ENCODE measurements around the gene ABHD16B.

The ABHD16B gene

GRCh38 chr20:63861365-63861934, at the start of gene ABHD16B:
Gene ABHD16B (plus strand): TSS chr20:63861498. CDS start chr20:63861541, 43 bp downstream.
- H3K9me3 ChIP-seq (ENCODE audit: control insufficient read depth, low read length) = no peaks in the 10 kb centered on the region
- H3K4me1 ChIP-seq (ENCODE audit: control insufficient read depth, insufficient read depth, low read length) = peaks cover 20% of the 10 kb centered on the region
- no peak within 1 kb of the TSS for H3K4me3 ChIP-seq (ENCODE audit: low read length)
- no peak for DNase-seq (ENCODE audit: low read depth)
- no peak within 1 kb of the TSS for H3K9ac ChIP-seq (ENCODE audit: low read length)
- no peaks in the 10 kb centered on the region for H3K27me3 ChIP-seq (replicated peaks; ENCODE audit: control insufficient read depth, insufficient read depth, low read length)
- H3K36me3 ChIP-seq (ENCODE audit: control insufficient read depth, insufficient read depth, low read length, severe bottlenecking) = peaks cover 14% of the 10 kb centered on the region

GRCh38 chr20:63814891-63815614, 46.2 kb upstream of the ABHD16B start:
- Histone ChIP-seq H3K9me3 (ENCODE audit: control insufficient read depth, low read length) (no peaks in the 10 kb centered on the region), H3K9ac (ENCODE audit: low read length) (no peak overlapping the region), H3K27me3 (replicated peaks; ENCODE audit: control insufficient read depth, insufficient read depth, low read length) (peaks cover 9% of the 10 kb centered on the region), H3K4me3 (ENCODE audit: low read length) (no peak overlapping the region), H3K36me3 (ENCODE audit: control insufficient read depth, insufficient read depth, low read length, severe bottlenecking) (no peaks in the 10 kb centered on the region), H3K4me1 (ENCODE audit: control insufficient read depth, insufficient read depth, low read length) (no peaks in the 10 kb centered on the region)
- no peak for DNase-seq (ENCODE audit: low read depth)

- H3K27me3 ChIP-seq (replicated peaks; ENCODE audit: control insufficient read depth, insufficient read depth, low read length) = peaks cover 9% of the 10 kb centered on the region
- H3K9me3 ChIP-seq (ENCODE audit: control insufficient read depth, low read length) = no peaks in the 10 kb centered on the region
- no peak for DNase-seq (ENCODE audit: low read depth)
- H3K4me1 ChIP-seq (ENCODE audit: control insufficient read depth, insufficient read depth, low read length) = no peaks in the 10 kb centered on the region
- no peaks in the 10 kb centered on the region for H3K36me3 ChIP-seq (ENCODE audit: control insufficient read depth, insufficient read depth, low read length, severe bottlenecking)
- H3K4me3 ChIP-seq (ENCODE audit: low read length) = no peak overlapping the region
- no peak overlapping the region for H3K9ac ChIP-seq (ENCODE audit: low read length)
These were observed 45.6 kb upstream of the ABHD16B start for GRCh38 chr20:63815615-63816253.

- peaks cover 23% of the 10 kb centered on the region for H3K27me3 ChIP-seq (replicated peaks; ENCODE audit: control insufficient read depth, insufficient read depth, low read length)
- H3K9me3 ChIP-seq (ENCODE audit: control insufficient read depth, low read length) = no peaks in the 10 kb centered on the region
- no peaks in the 10 kb centered on the region for H3K4me1 ChIP-seq (ENCODE audit: control insufficient read depth, insufficient read depth, low read length)
- no peak for DNase-seq (ENCODE audit: low read depth)
- H3K36me3 ChIP-seq (ENCODE audit: control insufficient read depth, insufficient read depth, low read length, severe bottlenecking) = no peaks in the 10 kb centered on the region
- H3K4me3 ChIP-seq (ENCODE audit: low read length) = peak overlapping the region; percentile 67
- H3K9ac ChIP-seq (ENCODE audit: low read length) = peak overlapping the region; percentile 32
These were observed 41.9 kb upstream of the ABHD16B start for GRCh38 chr20:63819224-63819921.

- Histone ChIP-seq H3K9me3 (ENCODE audit: control insufficient read depth, low read length) (no peaks in the 10 kb centered on the region), H3K4me3 (ENCODE audit: low read length) (no peak overlapping the region), H3K36me3 (ENCODE audit: control insufficient read depth, insufficient read depth, low read length, severe bottlenecking) (no peaks in the 10 kb centered on the region), H3K9ac (ENCODE audit: low read length) (no peak overlapping the region), H3K4me1 (ENCODE audit: control insufficient read depth, insufficient read depth, low read length) (no peaks in the 10 kb centered on the region), H3K27me3 (replicated peaks; ENCODE audit: control insufficient read depth, insufficient read depth, low read length) (peaks cover 23% of the 10 kb centered on the region)
- DNase-seq (ENCODE audit: low read depth) = no peak
These were observed 39.5 kb upstream of the ABHD16B start for GRCh38 chr20:63821811-63822210.

GRCh38 chr20:63822276-63822696, 39.0 kb upstream of the ABHD16B start:
- Histone ChIP-seq H3K36me3 (ENCODE audit: control insufficient read depth, insufficient read depth, low read length, severe bottlenecking) (no peaks in the 10 kb centered on the region), H3K4me3 (ENCODE audit: low read length) (no peak overlapping the region), H3K27me3 (replicated peaks; ENCODE audit: control insufficient read depth, insufficient read depth, low read length) (peaks cover 23% of the 10 kb centered on the region), H3K9me3 (ENCODE audit: control insufficient read depth, low read length) (no peaks in the 10 kb centered on the region), H3K4me1 (ENCODE audit: control insufficient read depth, insufficient read depth, low read length) (no peaks in the 10 kb centered on the region), H3K9ac (ENCODE audit: low read length) (no peak overlapping the region)
- no peak for DNase-seq (ENCODE audit: low read depth)

GRCh38 chr20:63823691-63824311, 37.5 kb upstream of the ABHD16B start:
- DNase-seq (ENCODE audit: low read depth) = no peak

GRCh38 chr20:63825331-63826118, 35.8 kb upstream of the ABHD16B start:
- no peak overlapping the region for H3K4me3 ChIP-seq (ENCODE audit: low read length)
- H3K4me1 ChIP-seq (ENCODE audit: control insufficient read depth, insufficient read depth, low read length) = no peaks in the 10 kb centered on the region
- no peak overlapping the region for H3K9ac ChIP-seq (ENCODE audit: low read length)
- DNase-seq (ENCODE audit: low read depth) = no peak
- H3K9me3 ChIP-seq (ENCODE audit: control insufficient read depth, low read length) = no peaks in the 10 kb centered on the region
- H3K27me3 ChIP-seq (replicated peaks; ENCODE audit: control insufficient read depth, insufficient read depth, low read length) = peaks cover 31% of the 10 kb centered on the region
- no peaks in the 10 kb centered on the region for H3K36me3 ChIP-seq (ENCODE audit: control insufficient read depth, insufficient read depth, low read length, severe bottlenecking)

More at GRCh38 chr20:63823691-63824311, 37.5 kb upstream of the ABHD16B start:
- H3K36me3 ChIP-seq (ENCODE audit: control insufficient read depth, insufficient read depth, low read length, severe bottlenecking) = no peaks in the 10 kb centered on the region
- H3K9me3 ChIP-seq (ENCODE audit: control insufficient read depth, low read length) = no peaks in the 10 kb centered on the region
- no peaks in the 10 kb centered on the region for H3K4me1 ChIP-seq (ENCODE audit: control insufficient read depth, insufficient read depth, low read length)
- no peak overlapping the region for H3K9ac ChIP-seq (ENCODE audit: low read length)
- peaks cover 26% of the 10 kb centered on the region for H3K27me3 ChIP-seq (replicated peaks; ENCODE audit: control insufficient read depth, insufficient read depth, low read length)
- no peak overlapping the region for H3K4me3 ChIP-seq (ENCODE audit: low read length)

GRCh38 chr20:63826753-63827152, 34.5 kb upstream of the ABHD16B start:
- no peaks in the 10 kb centered on the region for H3K36me3 ChIP-seq (ENCODE audit: control insufficient read depth, insufficient read depth, low read length, severe bottlenecking)
- H3K9ac ChIP-seq (ENCODE audit: low read length) = no peak overlapping the region
- DNase-seq (ENCODE audit: low read depth) = no peak
- H3K4me1 ChIP-seq (ENCODE audit: control insufficient read depth, insufficient read depth, low read length) = no peaks in the 10 kb centered on the region
- no peak overlapping the region for H3K4me3 ChIP-seq (ENCODE audit: low read length)
- peaks cover 31% of the 10 kb centered on the region for H3K27me3 ChIP-seq (replicated peaks; ENCODE audit: control insufficient read depth, insufficient read depth, low read length)
- no peaks in the 10 kb centered on the region for H3K9me3 ChIP-seq (ENCODE audit: control insufficient read depth, low read length)

- H3K4me3 ChIP-seq (ENCODE audit: low read length) = no peak overlapping the region
- no peaks in the 10 kb centered on the region for H3K4me1 ChIP-seq (ENCODE audit: control insufficient read depth, insufficient read depth, low read length)
- H3K9ac ChIP-seq (ENCODE audit: low read length) = no peak overlapping the region
- peaks cover 26% of the 10 kb centered on the region for H3K27me3 ChIP-seq (replicated peaks; ENCODE audit: control insufficient read depth, insufficient read depth, low read length)
- H3K9me3 ChIP-seq (ENCODE audit: control insufficient read depth, low read length) = no peaks in the 10 kb centered on the region
- DNase-seq (ENCODE audit: low read depth) = no peak
- no peaks in the 10 kb centered on the region for H3K36me3 ChIP-seq (ENCODE audit: control insufficient read depth, insufficient read depth, low read length, severe bottlenecking)
These were observed 33.2 kb upstream of the ABHD16B start for GRCh38 chr20:63828124-63828523.

All from adipocyte (in vitro differentiated cells).